HG03025 (cell line): ENCODE data around the gene ST6GALNAC2.
"Not testable (repeated sequence)": the region's sequence is repeated elsewhere in the genome, so short reads cannot be mapped to it uniquely, and the experiment has no call there.

ENCODE experiments used
- ATAC-seq: cut with Tn5 transposase; IDR thresholded peaks from one replicate; pipeline ENCODE4 v1.9.1; 2021; ENCODE audit warnings: mild to moderate bottlenecking, moderate library complexity; ENCODE audit not compliant: unreplicated experiment, low FRiP score

The ST6GALNAC2 gene

GRCh38 chr17:76572201-76572910 is 13.3 kb downstream of the ST6GALNAC2 start:
- no peak for ATAC-seq

DNA sequence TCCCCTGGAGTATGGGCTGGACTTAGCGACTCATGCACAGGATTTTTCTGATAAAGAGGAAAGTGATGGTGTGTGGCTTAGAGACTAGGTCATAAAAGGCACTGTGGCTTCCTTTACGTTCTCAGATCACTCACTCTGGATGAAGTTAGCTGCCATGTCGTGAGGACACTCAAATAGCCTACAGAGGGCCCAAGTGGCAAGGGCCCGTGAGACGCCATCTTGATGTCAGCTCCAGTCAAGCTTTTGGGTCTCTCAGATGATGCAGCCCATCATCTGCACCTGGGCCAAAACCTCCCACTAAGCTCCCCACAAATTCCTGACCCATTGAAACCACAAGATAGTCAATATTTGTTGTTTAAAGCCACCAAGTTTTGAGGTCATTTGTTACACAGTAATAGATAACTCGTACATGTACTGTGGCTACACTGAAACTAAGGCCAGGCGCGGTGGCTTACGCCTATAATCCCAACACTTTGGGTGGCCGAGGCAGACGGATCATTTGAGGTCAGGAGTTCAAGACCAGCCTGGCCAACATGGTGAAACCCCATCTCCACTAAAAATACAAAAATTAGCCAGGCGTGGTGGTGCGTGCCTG is 14.7 kb downstream of the ST6GALNAC2 start:
- no peak for ATAC-seq

GRCh38 chr17:76570457-76570856 is 15.2 kb downstream of the ST6GALNAC2 start:
- no peak for ATAC-seq

DNA sequence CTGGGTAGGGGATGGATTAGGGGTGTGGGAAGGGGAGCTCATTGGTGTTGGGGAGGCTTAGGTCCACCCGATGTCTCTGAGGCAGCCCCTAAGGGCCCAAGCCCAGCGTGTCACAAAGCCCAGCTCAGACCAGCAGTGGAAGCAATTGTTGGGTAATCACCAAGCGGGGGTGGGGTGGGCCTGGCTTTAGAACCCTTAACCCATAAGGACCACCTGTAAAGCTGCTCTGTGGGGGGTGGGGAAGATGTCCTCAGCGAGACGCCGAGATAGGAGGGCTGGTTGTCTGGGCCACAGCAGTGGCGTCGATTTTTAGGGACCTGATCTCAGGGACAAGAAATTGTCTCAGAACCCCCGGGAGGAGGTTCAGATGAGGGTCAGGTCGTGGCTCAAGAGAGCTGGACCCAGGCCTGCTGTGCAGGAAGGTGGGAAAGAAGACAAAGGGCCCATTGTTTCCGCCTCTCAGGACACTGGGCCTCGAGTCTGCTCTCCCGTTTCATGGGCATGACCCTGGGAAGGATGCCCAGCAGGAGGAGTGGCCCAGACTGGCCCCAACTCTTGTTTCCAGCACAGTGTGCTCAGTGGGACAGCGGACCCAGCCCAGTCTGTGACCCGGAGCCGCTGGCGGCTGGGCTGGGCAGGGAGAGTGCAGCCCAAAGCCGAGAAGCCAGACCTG is 15.9 kb downstream of the ST6GALNAC2 start:
- ATAC-seq = no peak

DNA sequence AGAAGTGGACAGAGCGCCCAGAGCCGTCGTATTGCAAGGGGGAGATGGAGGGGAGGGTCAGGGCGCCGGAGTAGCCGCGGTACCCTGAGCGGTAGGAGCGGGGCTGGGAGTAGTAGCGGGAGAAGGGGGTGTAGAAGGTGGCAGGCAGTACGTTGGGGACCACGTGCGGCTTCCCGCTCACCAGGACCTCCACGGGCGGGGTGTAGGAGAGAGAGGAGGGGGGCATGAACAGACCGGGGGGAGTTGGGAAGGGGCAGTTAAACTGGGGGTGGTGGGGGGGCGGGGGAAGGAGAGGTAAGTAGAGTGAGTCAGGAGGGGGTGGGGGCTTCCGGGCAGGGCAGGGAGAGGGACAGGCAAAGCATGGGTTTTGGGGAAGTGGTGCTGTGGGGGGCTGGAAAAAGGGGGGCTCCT is 16.8 kb downstream of the ST6GALNAC2 start:
- no peak for ATAC-seq

DNA sequence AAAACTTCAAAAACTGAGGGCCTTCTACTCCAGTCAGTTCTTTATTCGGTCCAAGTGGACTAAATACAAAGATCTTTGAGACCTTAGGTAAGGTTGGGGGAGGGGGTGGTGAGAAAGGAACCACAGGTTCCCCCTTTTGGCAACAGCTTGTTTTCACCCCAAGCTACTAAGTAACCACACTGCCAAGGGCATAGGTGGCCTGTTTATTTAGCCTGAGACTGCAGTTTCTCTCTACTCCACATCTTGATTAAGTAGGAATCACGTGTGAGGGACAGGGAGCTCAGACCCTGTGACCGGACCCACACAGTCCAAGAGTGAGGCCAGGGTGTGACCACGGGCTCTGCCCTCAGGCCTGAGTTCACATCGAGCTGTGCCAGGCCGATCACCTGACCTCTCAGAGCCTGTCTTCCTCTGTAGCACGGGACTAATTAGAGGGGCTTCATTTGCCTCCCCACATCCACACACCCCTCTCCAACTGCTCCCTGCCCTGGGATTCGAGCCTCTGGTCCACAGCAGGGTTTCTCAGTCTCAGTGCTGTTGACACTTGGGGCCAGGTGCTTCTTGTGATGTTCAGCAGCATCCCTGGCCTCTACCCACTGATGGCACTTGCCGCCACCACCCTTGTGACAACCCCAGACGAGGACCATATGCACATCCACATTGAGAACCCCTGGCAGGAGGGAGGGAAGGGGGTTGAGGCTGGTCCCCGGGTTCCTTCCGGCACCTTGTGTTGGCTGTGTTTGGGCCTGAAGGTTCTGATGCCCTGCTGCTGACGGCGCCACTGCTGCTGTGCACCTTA is 17.8 kb downstream of the ST6GALNAC2 start:
- ATAC-seq = no peak

GRCh38 chr17:76566988-76567431 is 18.6 kb downstream of the ST6GALNAC2 start:
- ATAC-seq = no peak

- no peak for ATAC-seq
Observed at GRCh38 chr17:76566613-76566943, 19.1 kb downstream of the ST6GALNAC2 start.

DNA sequence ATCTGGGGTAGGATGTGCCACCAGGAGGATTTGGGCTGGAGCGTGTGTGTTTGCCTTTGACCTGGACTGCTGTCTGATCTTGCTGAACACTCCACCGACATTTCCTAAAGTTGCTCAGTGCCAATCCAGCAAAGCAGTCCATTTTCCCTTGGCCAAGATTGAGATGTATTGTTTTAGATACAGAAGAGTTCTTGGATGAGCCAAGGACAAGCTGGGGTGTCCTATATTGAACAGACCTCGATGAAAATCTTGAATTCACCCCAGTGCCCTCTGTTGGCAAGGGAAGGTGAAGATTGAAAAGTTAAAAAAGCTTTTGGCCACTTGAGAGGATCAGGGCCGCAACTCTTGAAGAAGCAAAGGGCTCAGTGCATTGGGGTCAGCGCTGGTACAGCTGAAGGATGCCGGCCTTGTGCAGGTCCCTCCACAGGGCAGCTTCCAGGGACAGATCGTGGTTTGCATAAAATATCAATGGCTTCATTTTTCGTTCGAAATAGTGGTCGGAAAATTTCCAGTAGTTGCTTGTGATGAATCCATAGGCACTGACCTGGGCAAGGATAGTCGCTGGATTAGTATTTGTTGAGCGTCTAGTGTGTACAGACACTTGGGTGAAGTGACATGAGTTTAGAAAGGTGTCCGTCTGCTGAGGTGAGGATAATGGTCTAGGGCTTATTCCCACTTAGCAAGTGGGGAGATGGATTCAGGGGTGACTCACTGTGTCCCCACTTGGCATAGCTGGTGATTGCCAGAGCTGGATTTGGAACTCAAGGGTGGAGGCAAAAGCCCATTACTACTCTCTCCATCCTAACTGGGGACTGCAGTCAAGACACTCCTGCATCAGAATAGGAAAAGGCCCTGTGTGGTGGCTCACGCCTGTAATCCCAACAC is 19.7 kb downstream of the ST6GALNAC2 start:
- ATAC-seq = no peak

- not testable (repeated sequence) for ATAC-seq
Observed at GRCh38 chr17:76564991-76565727, 20.5 kb downstream of the ST6GALNAC2 start.

GRCh38 chr17:76563359-76563758 is 22.3 kb downstream of the ST6GALNAC2 start:
- ATAC-seq = not testable (repeated sequence)

GRCh38 chr17:76562734-76563148 is 22.9 kb downstream of the ST6GALNAC2 start:
- ATAC-seq = no peak

GRCh38 chr17:76561799-76562268 is 23.8 kb downstream of the ST6GALNAC2 start:
- ATAC-seq = no peak

DNA sequence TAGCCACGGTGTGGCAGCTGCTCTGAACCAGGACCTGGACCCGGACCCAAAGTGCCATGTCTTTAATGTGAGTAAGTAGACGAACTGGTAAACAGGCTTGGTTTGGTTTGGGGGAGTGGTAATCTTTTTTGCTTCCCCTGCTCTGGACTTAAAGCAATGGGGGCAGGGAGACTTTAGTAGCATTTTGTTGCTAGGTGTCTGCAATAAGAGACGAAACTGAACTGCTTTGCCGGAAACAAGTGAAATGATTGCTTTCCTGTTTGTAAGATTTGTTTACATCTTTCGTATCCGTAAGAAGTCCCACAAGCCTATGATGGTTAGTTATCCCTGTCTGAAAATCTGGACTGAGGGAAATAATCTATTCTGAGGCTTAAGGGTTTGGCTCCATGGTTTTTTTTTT is 24.3 kb downstream of the ST6GALNAC2 start:
- no peak for ATAC-seq

- no peak for ATAC-seq
Observed at GRCh38 chr17:76560877-76561221, 24.8 kb downstream of the ST6GALNAC2 start.

GRCh38 chr17:76560036-76560876 is 25.4 kb downstream of the ST6GALNAC2 start:
- ATAC-seq = no peak

- ATAC-seq = not testable (repeated sequence)
Observed at GRCh38 chr17:76559460-76559859, 26.2 kb downstream of the ST6GALNAC2 start.
